Panc1 (cell line): Measurements from ENCODE around the gene GPR176.

Experiments used
- CTCF ChIP-seq: fragments of 450-650 bp; IDR thresholded peaks from 2 replicates; pipeline ENCODE4 v1.5.1; 2017; ENCODE audit warnings: mild to moderate bottlenecking
- POLR2AphosphoS5 ChIP-seq: IDR thresholded peaks from 2 replicates; pipeline ENCODE4 v1.6.1; 2012; ENCODE audit warnings: mild to moderate bottlenecking, low read depth, low read length, moderate library complexity

- TF ChIP-seq CTCF = no peak
- no peak for TF ChIP-seq POLR2AphosphoS5
These were observed 112.3 kb downstream of the GPR176 start for GRCh38 chr15:39807791-39808190.
